Endothelial cell of umbilical vein (primary cell): ENCODE results near the gene CAMSAP3.

Source experiments
- CTCF ChIP-seq, 2 donors: IDR thresholded peaks; 1 replicate in 1 of 2; 2 replicates in 1 of 2; pipeline ENCODE4 v1.5.1; 2011; ENCODE audit warnings: low read length in 2 of 2, mild to moderate bottlenecking in 2 of 2, moderate library complexity in 2 of 2, control low read depth in 1 of 2, inconsistent platforms in 1 of 2, low read depth in 1 of 2; ENCODE audit not compliant: insufficient read depth in 1 of 2; ENCODE audit errors: extremely low read depth in 1 of 2
- EZH2 ChIP-seq: IDR thresholded peaks from 2 replicates; pipeline ENCODE4 v1.6.1; 2012; ENCODE audit warnings: borderline replicate concordance, low read depth, mild to moderate bottlenecking, moderate library complexity, low read length, inconsistent platforms; ENCODE audit not compliant: severe bottlenecking
- FOS ChIP-seq: IDR thresholded peaks from 2 replicates; pipeline ENCODE4 v1.6.1; 2011; ENCODE audit warnings: mild to moderate bottlenecking, low read length, moderate library complexity, borderline replicate concordance; ENCODE audit not compliant: insufficient read depth
- GATA2 ChIP-seq: IDR thresholded peaks from 2 replicates; pipeline ENCODE4 v1.7.0; 2011; ENCODE audit warnings: low read depth, mild to moderate bottlenecking, moderate library complexity, mixed read lengths, low read length; ENCODE audit not compliant: insufficient read length, insufficient read depth
- JUN ChIP-seq: IDR thresholded peaks from 2 replicates; pipeline ENCODE4 v1.6.1; 2011; ENCODE audit warnings: borderline replicate concordance, low read depth; ENCODE audit not compliant: insufficient read length, insufficient read depth
- MYC ChIP-seq: IDR thresholded peaks from one replicate; pipeline ENCODE4 v1.6.1; 2011; ENCODE audit warnings: mild to moderate bottlenecking, low read depth, low read length
- POLR2A ChIP-seq: IDR thresholded peaks from 2 replicates; pipeline ENCODE4 v1.6.1; 2012; ENCODE audit warnings: low read depth, mild to moderate bottlenecking, control low read depth, low read length
- POLR2AphosphoS5 ChIP-seq: IDR thresholded peaks from 2 replicates; pipeline ENCODE4 v1.6.1; 2012; ENCODE audit warnings: low read depth, mild to moderate bottlenecking, control low read depth, low read length, moderate library complexity; ENCODE audit not compliant: insufficient read depth
- TF ChIP-seq, protein P1 (sequence below): IDR thresholded peaks from 2 replicates; pipeline ENCODE4 v1.6.1; 2011; ENCODE audit not compliant: insufficient read depth, insufficient read length

- peak; percentile 90 to 99 for TF ChIP-seq CTCF (IDR thresholded peaks at IDR 0.05; ENCODE audit: extremely low read depth in 1 of 2, insufficient read depth in 1 of 2, low read depth in 1 of 2, low read length in 2 of 2)
- TF ChIP-seq FOS: no peak
- TF ChIP-seq JUN: no peak
- no peak for TF ChIP-seq POLR2AphosphoS5
- no peak for TF ChIP-seq EZH2
- no peak for TF ChIP-seq GATA2
- no peak for TF ChIP-seq POLR2A
- no peak for TF ChIP-seq MYC
- TF ChIP-seq, protein P1, sequence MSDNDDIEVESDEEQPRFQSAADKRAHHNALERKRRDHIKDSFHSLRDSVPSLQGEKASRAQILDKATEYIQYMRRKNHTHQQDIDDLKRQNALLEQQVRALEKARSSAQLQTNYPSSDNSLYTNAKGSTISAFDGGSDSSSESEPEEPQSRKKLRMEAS: no peak
These were observed 56.5 kb downstream of the CAMSAP3 start for GRCh38 chr19:7652061-7652641.
